Skeletal muscle satellite cell (primary cell): Measurements from ENCODE around the gene DYRK2.

Experiments
- H3K27me3 ChIP-seq: 2 replicates; pipeline ENCODE4 v1.7.0; 2013; ENCODE audit warnings: low read length; ENCODE audit not compliant: control insufficient read depth, insufficient read depth
- H3K36me3 ChIP-seq: 2 replicates; pipeline ENCODE4 v1.7.0; 2013; ENCODE audit warnings: mild to moderate bottlenecking, control low read depth, low read length; ENCODE audit not compliant: insufficient read depth
- H3K4me1 ChIP-seq: 2 replicates; pipeline ENCODE4 v1.7.0; 2013; ENCODE audit warnings: low read length; ENCODE audit not compliant: control insufficient read depth, insufficient read depth
- H3K4me2 ChIP-seq: 2 replicates; pipeline ENCODE4 v1.7.0; 2013; ENCODE audit warnings: mild to moderate bottlenecking, low read length
- H3K4me3 ChIP-seq: 2 replicates; pipeline ENCODE4 v1.7.0; 2013; ENCODE audit warnings: low read length
- H3K9ac ChIP-seq: 2 replicates; pipeline ENCODE4 v1.7.0; 2013; ENCODE audit warnings: mild to moderate bottlenecking, low read depth, low read length, moderate library complexity
- H3K9me3 ChIP-seq: replicated peaks from 2 replicates; pipeline ENCODE4 v1.7.0; 2013; ENCODE audit warnings: mild to moderate bottlenecking, control low read depth, low read length

DYRK2 gene

GRCh38 chr12:67626156-67626555 lies 22.4 kb upstream of the DYRK2 start:
- Histone ChIP-seq H3K4me1 (peaks cover 4% of the 10 kb centered on the region), H3K9me3 (no peaks in the 10 kb centered on the region), H3K9ac (no peak overlapping the region), H3K4me2 (no peak overlapping the region), H3K36me3 (no peaks in the 10 kb centered on the region), H3K4me3 (no peak overlapping the region), H3K27me3 (no peaks in the 10 kb centered on the region)

- Histone ChIP-seq H3K36me3 (no peaks in the 10 kb centered on the region), H3K9me3 (no peaks in the 10 kb centered on the region), H3K4me2 (no peak overlapping the region), H3K9ac (no peak overlapping the region), H3K4me3 (no peak overlapping the region), H3K4me1 (peaks cover 4% of the 10 kb centered on the region), H3K27me3 (no peaks in the 10 kb centered on the region)
Measured at GRCh38 chr12:67630373-67631088, 18.0 kb upstream of the DYRK2 start.

- Histone ChIP-seq H3K4me2 (no peak overlapping the region), H3K27me3 (no peaks in the 10 kb centered on the region), H3K9me3 (no peaks in the 10 kb centered on the region), H3K9ac (no peak overlapping the region), H3K4me1 (peaks cover 4% of the 10 kb centered on the region), H3K36me3 (no peaks in the 10 kb centered on the region), H3K4me3 (no peak overlapping the region)
Measured at GRCh38 chr12:67632005-67632404, 16.5 kb upstream of the DYRK2 start.

GRCh38 chr12:67633024-67633610 lies 15.4 kb upstream of the DYRK2 start:
- H3K9me3 ChIP-seq: no peaks in the 10 kb centered on the region
- H3K4me3 ChIP-seq: no peak overlapping the region
- H3K36me3 ChIP-seq: no peaks in the 10 kb centered on the region
- H3K9ac ChIP-seq: no peak overlapping the region
- peaks cover 4% of the 10 kb centered on the region for H3K4me1 ChIP-seq
- H3K4me2 ChIP-seq: no peak overlapping the region
- no peaks in the 10 kb centered on the region for H3K27me3 ChIP-seq

- H3K4me1 ChIP-seq: peaks cover 4% of the 10 kb centered on the region
- no peak overlapping the region for H3K9ac ChIP-seq
- no peaks in the 10 kb centered on the region for H3K36me3 ChIP-seq
- no peak overlapping the region for H3K4me3 ChIP-seq
- no peak overlapping the region for H3K4me2 ChIP-seq
- no peaks in the 10 kb centered on the region for H3K27me3 ChIP-seq
- no peaks in the 10 kb centered on the region for H3K9me3 ChIP-seq
Measured at GRCh38 chr12:67633708-67634107, 14.8 kb upstream of the DYRK2 start.

GRCh38 chr12:67634303-67634761 lies 14.2 kb upstream of the DYRK2 start:
- Histone ChIP-seq H3K9me3 (no peaks in the 10 kb centered on the region), H3K36me3 (no peaks in the 10 kb centered on the region), H3K4me2 (no peak overlapping the region), H3K4me3 (no peak overlapping the region), H3K9ac (no peak overlapping the region), H3K4me1 (peaks cover 4% of the 10 kb centered on the region), H3K27me3 (no peaks in the 10 kb centered on the region)

- no peaks in the 10 kb centered on the region for H3K9me3 ChIP-seq
- peaks cover 11% of the 10 kb centered on the region for H3K27me3 ChIP-seq
Measured at GRCh38 chr12:67637718-67638117, 10.8 kb upstream of the DYRK2 start.

GRCh38 chr12:67638694-67639093 lies 9.9 kb upstream of the DYRK2 start:
- Histone ChIP-seq H3K4me1 (no peaks in the 10 kb centered on the region), H3K27me3 (peaks cover 11% of the 10 kb centered on the region), H3K36me3 (no peaks in the 10 kb centered on the region), H3K9me3 (no peaks in the 10 kb centered on the region), H3K9ac (no peak overlapping the region), H3K4me2 (no peak overlapping the region), H3K4me3 (no peak overlapping the region)

More at GRCh38 chr12:67637718-67638117, 10.8 kb upstream of the DYRK2 start:
- H3K4me3 ChIP-seq: no peak overlapping the region
- H3K36me3 ChIP-seq: no peaks in the 10 kb centered on the region
- no peak overlapping the region for H3K4me2 ChIP-seq
- H3K9ac ChIP-seq: no peak overlapping the region
- H3K4me1 ChIP-seq: no peaks in the 10 kb centered on the region

GRCh38 chr12:67640863-67641262 lies 7.7 kb upstream of the DYRK2 start:
- no peaks in the 10 kb centered on the region for H3K36me3 ChIP-seq
- no peak overlapping the region for H3K9ac ChIP-seq
- no peaks in the 10 kb centered on the region for H3K9me3 ChIP-seq
- H3K4me2 ChIP-seq: no peak overlapping the region
- peaks cover 11% of the 10 kb centered on the region for H3K27me3 ChIP-seq
- peaks cover 6% of the 10 kb centered on the region for H3K4me1 ChIP-seq
- H3K4me3 ChIP-seq: no peak overlapping the region

GRCh38 chr12:67645126-67645525 lies 3.4 kb upstream of the DYRK2 start:
- H3K4me2 ChIP-seq: no peak overlapping the region

GRCh38 chr12:67645601-67646000 lies 2.9 kb upstream of the DYRK2 start:
- H3K4me1 ChIP-seq: peaks cover 18% of the 10 kb centered on the region
- H3K27me3 ChIP-seq: peaks cover 3% of the 10 kb centered on the region
- no peaks in the 10 kb centered on the region for H3K36me3 ChIP-seq
- peak overlapping the region; percentile 11 for H3K4me2 ChIP-seq
- H3K9ac ChIP-seq: peak overlapping the region; percentile 50
- no peak overlapping the region for H3K4me3 ChIP-seq
- H3K9me3 ChIP-seq: no peaks in the 10 kb centered on the region

More at GRCh38 chr12:67645126-67645525, 3.4 kb upstream of the DYRK2 start:
- Histone ChIP-seq H3K27me3 (peaks cover 6% of the 10 kb centered on the region), H3K4me1 (peaks cover 15% of the 10 kb centered on the region), H3K4me3 (no peak overlapping the region), H3K36me3 (no peaks in the 10 kb centered on the region), H3K9ac (no peak overlapping the region), H3K9me3 (no peaks in the 10 kb centered on the region)

- H3K9me3 ChIP-seq: no peaks in the 10 kb centered on the region
- no peak overlapping the region for H3K4me3 ChIP-seq
- H3K4me2 ChIP-seq: no peak overlapping the region
- peaks cover 29% of the 10 kb centered on the region for H3K4me1 ChIP-seq
- no peaks in the 10 kb centered on the region for H3K36me3 ChIP-seq
- peak overlapping the region; percentile 90 for H3K9ac ChIP-seq
- no peaks in the 10 kb centered on the region for H3K27me3 ChIP-seq
Measured at GRCh38 chr12:67646775-67647174, 1.8 kb upstream of the DYRK2 start.
